Stimulated activated CD4-positive, alpha-beta T cell treated with anti-CD3 and anti-CD28 coated beads, Interleukin-2, amount 100 ng/mL, for 24 hours (primary cell): ENCODE measurements around the gene ASPSCR1.
A peak's percentile ranks its signal among the peaks of the same experiment; 100 is the strongest.

Experiments used
- DNase-seq, 2 donors: peaks; one replicate each; pipeline ENCODE4 v3.0.0-alpha.2; 2020

Gene ASPSCR1

DNA sequence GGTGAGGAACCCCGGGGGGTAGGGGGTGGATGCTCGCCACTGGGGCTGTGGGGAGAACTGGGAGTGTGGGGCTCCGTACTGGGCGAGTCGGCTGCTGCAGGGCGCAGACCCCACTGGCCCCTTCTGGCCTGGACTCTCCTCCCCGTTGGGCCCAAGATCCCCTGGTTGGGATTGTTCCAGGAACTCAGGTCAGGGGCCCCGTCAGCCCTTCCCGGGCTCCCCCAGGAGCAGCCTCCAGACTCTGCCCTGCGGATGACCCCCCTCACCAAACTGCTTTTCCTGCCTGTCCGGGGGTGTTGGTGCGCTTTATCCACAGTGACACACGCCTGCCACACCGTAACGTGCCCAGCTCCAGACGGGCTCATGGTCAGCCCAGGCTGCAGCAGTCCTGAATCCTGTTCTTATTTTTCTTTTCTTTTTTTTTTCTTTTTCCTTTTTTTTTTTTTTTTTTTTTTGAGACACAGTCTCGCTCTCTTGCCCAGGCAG lies 24.2 kb downstream of the ASPSCR1 start:
- no peak for DNase-seq

DNA sequence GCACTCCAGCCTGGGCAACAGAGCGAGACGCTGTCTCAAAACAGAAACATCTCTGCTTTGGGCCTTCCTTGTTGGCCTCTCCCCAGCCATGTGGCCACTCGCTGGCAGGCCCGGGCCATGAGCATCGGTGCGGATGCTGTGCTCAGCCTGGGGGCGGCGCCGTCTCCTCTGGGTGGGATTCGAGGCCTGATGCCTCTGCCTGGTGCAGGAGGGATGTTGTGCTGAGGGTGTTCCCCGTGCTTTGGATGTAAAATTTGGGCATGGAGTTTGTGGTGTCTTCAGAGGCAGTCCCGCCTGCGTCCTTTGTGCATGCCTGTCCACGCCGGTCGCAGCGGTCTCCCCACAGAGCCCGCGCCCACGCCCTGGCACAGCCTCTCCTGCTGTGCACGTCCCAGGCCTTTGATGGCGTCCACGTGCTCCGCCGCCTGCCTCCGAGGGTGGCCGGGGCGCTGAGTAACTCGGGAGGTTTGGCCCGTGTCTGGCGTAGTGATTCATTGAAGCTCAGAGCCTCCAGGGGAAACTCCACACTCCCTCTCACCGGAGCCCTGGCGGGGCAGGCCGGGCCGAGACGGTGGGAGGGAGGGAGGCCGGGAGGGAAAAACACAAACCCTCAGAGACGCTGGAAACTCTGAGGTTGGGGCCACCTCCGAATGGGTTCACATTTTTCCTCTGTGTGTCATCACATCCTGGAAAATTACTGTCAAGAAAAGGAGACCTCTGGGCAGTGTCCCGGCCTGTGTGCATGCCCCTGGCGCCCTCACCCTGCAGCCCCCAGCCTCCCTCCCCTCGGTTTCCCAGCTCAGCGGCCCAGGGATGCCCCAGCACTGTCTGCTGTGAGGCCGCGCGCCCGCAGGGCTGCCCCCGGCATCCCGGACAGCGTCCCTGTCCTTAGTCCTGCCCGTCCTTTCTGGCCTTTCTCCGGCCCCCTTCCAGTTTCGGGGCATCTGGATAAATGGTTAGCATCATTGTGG lies 26.3 kb downstream of the ASPSCR1 start:
- peak; percentile 52 to 58 for DNase-seq

DNA sequence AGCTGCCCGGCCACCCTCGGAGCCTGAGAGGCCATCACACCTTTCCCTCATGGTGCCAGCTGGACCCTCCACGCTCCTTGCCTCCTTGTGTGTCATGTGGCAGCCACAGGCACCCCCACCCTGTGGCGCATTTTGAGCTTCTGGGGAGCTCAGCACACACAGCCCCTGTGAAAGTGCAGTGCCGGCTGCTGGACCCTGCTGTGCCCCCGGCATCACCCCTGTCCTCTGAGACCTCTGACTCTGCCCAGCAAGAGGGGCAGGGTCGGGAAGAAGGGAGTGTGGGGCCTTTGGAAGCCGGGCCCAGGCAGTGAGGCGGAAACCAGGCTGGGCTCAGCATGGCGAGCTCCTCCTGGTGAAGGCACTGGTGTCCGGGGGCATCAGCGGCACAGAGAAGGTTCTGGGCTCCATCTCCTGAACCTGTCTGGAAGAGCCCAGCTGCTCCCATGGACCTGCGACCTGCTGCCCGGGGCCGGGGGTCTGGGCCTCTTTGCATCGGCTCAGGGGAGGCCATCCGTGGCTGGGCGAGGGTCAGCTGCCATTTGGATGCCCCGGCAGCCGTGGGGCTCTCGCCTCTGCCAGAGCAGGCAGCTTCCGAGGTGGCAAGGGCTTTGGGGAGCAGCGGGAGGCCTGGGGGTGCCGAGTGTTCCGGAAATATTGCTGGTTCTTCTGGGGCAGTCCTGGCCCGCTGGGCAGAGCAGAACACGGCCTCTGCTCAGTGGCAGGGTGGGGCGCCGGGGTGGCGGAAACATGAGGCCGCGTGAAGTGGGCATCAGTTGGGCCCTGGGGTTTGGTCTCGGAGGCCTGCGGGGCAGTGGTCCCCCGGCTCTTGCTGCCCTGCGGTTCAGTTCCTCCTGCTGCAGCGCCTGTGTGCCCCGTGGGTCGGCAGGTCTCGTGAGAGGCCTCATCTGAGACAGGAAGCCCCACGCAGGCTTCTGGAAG lies 27.4 kb downstream of the ASPSCR1 start:
- no peak for DNase-seq

DNA sequence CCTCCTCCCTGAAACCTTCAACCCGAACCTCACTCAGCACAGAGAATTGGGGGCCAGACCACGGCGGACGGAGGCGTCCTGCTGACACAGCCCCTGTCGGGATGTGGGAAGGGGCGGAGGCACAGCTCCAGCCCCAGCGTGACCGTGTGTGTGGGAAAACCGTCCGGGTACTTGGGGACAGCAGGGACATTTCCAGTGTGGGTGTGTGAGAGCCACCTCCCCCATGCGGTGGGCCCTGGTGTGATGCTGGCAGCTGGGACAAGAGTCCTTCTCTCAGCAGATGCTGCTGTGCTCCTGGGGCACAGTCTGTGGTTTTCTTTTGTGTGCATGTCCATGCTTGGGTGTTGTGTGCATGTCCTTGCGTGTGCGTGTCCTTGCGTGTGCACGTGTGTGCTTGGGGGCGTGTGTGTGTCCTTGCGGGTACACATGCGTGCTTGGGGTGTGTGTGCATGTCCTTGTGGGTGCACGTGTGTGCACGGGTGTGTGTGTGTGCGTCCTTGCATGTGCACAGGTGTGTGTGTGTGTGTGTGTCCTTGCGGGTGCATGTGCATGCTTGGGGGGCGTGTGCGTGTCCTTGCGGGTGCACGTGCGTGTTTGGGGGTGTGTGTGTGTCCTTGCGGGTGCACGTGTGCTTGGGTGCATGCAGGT lies 28.4 kb downstream of the ASPSCR1 start:
- no peak for DNase-seq

DNA sequence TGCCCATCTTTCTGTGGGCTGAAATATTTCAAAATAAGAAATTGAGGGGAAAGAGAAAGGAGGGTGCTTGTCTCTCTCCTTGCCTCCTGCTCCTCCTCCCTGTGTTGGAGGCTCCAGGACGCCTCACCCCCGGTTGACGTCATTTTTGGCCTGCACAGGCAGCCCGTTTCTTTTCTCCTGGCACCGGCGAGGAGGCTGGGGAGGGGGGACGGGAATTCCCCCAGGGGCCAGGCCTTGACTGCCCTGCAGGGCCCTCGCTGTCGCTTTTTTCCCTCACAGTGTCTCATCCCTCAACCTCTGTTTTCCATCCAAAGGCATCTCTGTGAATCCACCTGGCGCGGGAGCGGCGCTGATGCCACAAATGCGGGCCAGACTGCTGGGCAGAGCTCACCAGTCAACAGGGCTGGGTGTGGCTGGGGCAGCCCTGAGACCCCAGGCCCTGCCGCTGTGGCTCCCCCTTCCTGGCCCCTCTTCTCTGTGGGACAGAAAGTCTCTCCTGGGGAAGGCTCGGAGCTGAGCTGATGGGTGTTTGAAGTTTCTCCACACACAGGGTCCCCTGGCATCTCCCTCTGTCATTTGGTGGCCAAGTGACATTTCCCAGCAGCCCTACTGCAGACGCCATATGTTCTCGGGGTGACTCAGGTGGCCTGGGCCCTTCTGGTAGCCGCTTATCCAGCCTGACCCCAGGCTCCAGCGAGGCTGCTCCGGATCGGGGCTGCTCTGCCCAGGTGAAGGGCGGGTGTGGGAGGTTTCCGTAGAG lies 29.2 kb downstream of the ASPSCR1 start:
- no peak for DNase-seq

DNA sequence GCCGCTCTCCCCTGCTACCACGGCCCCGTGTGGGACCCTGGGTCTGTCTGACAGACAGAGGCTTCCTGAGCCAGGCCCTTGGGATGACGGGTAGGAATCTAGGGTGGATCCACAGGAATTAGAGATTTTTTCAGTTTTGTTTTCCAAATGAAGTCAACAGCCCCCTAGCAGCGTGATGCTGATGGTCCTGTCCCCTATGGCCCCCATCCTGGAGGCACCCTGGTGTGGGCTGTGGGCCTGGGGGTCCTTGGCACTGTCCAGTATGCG lies 29.7 kb downstream of the ASPSCR1 start:
- DNase-seq: no peak

DNA sequence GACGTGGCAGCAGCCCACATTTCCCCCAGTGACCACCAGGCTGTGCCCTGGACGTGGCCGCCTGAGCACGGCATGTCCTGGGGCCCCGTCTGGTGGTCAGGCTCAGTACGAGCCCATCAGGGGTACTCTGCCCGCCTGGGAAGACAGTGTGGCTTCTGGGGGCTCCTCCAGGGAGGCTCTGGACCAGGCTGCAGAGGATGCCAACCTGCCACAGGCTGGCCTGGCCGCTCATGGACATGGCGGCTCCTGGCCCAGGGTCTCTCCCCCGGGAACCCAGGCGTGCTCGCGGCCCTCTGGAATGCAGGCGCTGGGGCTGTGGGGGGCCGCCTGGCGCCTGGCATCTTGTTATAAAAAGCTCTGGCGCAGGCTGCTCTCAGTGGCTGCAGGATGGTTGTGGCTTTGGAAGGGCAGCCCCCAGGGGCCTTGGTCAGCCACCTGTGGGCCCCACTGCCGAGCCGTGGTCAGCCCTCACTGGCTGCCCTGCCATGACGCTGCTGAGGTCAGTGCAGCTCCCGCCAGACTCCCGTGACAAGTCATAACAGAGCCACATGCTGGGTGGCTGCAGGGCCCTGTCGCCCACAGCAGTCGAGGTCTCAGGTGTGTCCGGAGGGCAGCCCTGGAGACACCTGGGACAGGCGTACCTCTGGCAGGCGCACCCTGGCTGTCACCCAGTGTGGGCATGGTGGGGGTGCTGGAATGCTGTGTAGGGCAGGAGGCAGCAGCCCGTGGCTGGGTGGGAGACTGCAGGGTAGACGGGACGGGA lies 30.2 kb downstream of the ASPSCR1 start:
- no peak for DNase-seq

DNA sequence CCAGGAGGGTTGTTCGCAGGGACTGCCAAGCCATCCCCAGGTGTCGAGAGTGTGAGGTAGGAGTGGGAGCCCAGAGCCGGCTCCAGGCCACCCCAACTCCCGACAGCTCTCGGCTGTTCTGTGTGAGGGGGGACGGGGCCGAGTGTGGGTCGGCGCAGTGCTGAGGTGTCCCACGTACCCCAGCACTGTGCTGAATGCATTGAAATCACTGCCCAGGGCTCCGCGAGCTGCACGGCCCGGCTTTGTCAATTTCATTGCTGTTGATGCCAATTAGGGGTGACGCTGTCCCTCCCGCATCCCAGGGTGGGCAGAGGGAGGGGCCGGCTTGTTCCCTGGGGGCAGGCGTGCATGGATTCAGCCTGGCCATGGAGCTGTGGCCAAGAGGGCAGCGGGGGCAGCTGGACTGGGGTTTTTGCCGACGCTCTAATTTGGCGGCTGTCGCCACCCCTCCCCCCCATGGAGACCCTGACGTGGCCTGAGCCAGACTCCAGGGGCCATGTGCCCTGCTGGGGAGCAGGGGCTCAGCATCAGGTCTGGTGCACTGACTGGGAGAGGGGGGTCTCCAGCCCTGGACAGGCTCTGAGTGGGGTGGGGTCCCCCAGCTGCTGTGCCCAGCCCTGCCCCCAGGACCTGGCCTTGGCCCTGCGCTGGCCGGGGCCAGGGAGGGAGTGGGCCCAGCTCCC lies 31.0 kb downstream of the ASPSCR1 start:
- no peak for DNase-seq

DNA sequence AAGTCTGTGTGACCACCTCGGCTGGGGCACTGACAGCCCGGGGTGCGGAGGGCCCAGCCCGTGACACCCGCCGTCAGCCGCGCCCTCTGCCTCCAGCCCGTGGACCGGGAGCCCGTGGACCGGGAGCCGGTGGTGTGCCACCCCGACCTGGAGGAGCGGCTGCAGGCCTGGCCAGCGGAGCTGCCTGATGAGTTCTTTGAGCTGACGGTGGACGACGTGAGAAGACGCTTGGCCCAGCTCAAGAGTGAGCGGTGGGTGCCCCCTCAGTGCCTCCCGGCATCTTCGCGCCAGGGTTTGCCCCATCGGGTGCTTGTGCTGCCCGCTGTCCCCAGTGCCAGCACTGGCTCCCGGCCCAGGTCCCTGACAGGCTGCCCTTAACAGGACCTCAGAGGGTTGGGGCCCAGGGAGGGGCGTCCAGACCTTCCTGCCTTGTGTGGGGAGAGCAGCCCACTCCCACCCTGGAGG lies 31.5 kb downstream of the ASPSCR1 start:
- DNase-seq: no peak

DNA sequence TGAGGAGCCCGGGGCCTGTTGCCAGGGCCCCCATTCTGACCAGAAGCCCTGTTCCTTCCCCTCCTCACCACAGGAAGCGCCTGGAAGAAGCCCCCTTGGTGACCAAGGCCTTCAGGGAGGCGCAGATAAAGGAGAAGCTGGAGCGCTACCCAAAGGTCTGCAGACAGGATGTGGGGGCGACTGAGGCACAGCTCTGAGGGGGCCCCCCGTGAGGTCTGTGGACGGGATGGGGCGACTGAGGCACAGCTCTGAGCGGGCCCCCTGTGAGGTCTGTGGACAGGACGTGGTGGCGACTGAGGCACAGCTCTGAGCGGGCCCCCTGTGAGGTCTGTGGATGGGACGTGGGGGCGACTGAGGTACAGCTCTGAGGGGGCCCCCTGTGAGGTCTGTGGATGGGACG lies 32.0 kb downstream of the ASPSCR1 start:
- DNase-seq: no peak

DNA sequence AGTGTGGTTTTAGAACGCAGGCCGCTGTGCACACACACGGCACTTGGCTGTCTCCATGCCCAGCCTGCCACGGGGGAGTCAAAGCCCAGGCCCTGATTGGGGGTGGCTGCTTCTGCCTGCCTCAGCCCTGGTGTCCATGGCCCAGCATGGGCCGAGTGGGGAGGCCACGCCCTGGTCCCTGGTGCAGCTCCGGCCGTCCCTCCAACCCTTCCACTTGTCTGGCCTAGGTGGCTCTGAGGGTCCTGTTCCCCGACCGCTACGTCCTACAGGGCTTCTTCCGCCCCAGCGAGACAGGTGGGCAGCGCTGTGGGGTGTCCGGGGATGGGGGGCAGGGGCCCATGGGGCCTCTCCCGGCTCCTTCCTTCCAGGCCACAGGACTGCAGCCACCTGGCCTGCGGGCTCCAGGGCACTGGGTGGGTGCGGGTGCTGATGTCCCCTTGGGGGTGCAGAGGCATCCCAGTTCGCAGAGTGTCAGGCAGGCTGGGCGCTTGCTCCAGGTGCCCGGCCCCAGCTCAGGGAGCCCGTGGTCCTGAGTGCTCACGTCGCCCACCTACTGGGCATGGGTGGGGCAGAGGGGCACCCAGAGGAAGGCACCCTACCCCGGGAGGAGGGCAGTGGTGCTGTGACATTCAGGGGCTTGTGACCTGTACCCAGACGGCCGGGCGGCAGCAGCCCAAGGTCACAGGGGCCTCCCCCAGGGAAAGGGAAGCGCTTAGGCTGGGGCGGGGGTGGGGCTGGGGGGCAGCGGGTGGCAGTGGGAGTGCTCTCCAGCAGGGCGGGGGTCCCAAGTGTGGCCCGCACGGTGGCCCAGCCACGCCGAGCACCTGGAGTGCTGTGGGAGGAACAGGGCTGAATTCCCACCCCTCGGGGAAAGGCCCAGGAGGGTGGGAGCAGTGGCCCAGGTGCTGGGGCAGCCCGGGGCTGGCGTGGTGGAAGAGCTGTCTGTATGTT lies 33.4 kb downstream of the ASPSCR1 start:
- no peak for DNase-seq

DNA sequence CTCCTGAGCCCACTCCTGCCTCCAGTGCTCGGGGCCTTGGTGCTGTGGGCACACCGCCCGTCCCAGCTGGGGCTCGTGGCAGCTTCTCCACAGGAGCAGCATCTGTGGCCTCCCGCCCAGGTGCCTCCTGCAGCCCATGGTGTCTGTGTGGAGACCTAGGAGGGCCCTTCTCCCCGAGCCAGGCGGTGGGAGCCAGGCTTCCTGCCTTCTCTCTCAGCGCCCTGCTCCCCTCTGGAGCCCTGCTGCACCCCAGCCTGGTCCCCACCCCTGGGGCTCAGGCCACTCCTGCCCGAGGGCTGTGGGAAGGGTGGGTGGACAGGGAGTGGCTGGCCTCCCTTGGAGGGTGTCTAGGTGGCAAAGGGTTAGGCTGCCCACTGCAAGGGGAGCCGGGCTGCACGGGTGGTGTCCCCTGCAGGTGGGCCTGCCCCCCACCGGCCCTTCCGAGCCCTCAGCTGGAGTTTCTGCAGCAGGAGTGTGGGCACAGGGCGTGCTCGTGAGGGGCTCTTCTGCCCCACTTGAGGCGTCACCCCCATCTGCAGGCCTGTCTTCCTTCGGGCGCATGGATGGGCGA lies 34.3 kb downstream of the ASPSCR1 start:
- no peak for DNase-seq

DNA sequence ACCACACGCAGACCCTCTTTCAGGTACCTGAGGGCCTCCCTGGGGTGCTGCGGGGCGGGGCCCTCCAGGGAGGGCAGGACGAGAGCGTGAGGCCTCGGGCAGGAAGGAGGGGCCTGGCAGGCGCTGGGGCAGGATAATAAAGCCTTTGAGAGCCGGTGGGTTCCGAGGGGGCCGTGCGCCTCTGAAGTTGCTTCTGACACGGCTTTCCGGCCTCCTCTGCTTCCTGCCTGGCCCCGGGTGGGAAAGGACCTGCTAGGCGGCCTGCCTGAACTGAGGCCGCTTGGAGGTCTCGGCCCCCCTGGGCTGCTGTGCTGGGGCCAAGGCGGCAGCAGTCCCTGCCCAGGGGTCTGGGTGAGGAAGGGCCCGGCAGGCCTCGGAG lies 34.8 kb downstream of the ASPSCR1 start:
- DNase-seq: no peak

DNA sequence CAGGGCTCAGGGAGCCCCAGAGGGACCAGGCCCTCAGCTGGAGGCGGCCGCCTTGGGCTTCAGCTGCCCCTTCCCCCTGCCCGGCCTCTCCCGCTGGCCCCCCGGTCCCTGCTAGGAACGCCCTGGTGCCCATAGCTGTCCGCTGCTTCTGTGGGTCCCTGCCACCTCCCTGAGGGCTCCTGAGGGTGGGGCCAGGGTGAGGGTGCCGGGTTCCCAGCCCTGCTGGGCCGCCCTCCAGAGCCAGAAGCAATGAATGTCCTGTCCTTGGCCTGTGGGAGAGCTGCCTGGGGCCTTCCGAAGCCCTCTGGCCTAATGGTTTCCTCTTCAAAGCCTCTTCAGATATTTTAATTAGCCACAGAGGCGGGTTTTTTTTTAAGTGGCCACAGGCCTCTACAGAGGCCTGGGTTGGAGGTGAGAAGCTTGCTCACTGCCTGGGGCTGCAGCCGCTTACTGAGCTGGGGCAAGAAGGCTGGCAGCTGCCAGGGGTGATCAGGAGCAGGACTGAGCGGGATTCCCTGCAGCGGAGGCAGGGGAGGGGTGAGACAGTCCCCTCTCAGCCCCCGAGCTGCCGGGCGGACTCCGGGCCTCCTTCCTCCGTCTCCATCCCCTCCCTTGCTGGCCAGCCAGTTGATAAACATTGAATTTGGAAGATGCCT lies 35.3 kb downstream of the ASPSCR1 start:
- no peak for DNase-seq

DNA sequence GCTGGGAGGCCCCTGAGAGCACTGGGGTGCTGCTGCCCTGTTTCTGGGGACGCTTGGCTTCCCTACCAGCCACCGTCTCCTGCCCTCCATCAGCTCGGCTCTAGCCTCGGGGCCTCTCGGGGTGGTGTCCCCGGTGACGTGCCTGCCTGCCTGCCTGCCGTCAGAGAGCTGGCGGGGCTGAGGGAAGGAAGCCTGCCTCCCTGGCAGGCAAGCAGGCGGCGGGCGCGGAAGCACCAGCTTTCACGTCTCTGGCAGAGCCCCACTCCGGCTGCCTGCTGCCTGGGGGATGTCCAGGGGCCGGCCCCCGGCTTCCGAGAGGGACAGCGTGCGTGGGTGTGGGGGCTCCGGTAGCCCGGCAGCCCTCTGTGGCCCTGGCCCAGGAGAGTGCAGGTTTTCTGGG lies 35.9 kb downstream of the ASPSCR1 start:
- no peak for DNase-seq

DNA sequence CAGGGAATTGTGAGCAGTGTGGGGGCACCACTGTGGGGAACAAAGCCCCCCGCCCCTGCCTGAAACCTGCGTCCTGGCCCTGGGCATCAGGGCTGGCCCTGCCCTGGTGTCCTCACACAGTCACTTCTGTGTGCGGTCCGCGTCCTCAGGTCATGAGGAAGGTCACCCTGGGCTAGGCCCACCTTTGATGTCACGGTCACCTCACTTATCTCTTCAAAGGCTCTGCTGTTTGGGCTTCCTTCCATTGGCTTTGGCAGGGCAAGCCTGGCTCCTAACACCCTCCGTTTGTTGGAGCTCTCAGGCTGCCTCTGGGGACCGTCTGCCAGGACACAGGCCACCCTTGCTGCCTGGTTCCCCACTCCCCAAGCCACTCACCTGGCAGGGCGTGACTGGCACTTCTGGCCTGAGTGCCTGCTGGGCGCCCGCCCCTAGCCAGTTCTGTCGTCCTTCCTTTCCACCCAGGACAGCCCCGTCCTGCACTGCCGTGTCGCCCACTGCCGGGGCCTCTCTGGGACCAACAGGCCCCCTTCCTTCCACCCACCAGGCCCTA lies 36.4 kb downstream of the ASPSCR1 start:
- no peak for DNase-seq

DNA sequence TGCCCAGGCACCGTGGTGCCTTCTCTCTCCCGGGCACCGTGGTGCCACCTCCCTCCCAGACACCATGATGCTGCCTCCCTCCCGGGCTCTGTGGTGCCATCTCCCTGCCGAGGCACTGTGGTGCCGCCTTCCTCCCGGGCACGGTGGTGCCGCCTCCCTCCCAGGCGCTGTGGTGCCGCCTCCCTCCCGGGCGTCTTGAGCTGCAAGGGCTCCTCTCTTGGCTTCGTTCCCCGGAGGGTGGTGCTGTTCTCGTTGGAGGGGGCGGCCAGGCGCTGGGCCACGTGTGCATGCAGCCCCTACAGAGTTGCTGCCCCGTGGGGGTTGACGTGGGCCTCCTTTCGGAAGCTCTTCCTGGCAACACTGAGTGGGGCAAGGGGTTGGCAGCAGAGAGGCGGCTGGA lies 37.0 kb downstream of the ASPSCR1 start:
- no peak for DNase-seq

DNA sequence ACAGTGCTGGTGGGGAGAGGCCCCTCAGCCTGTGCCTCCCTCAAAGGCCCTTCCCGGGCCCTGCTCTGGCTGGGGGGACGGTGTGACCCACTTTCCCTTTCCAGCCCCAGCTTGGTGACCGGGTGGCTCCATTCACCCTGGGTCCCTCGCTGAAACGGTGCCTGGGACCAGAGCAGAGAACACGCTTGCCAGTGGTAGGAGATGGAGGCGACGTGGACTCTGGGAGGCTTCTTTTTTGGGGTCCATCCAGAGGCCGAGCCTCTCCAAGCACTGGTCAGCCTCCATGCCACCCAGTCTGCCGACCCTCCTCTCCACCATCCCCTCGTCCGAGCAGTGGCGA lies 37.5 kb downstream of the ASPSCR1 start:
- no peak for DNase-seq
